DOHH2 (cell line): ENCODE measurements around the gene TSPAN14.

ENCODE experiments used
- EZH2phosphoT487 ChIP-seq: fragments of 200-600 bp; sonication (generic); IDR thresholded peaks from 2 replicates; pipeline ENCODE4 v1.6.1; 2017; ENCODE audit warnings: borderline replicate concordance, mild to moderate bottlenecking, antibody characterized with exemption, low read length, moderate library complexity, mixed read lengths
- TF ChIP-seq, protein P1 (sequence below): fragments of 200-600 bp; sonication (generic); IDR thresholded peaks from one replicate; pipeline ENCODE4 v1.5.1; 2014; ENCODE audit warnings: antibody characterized with exemption, mild to moderate bottlenecking, low read depth, low read length; ENCODE audit not compliant: poor library complexity, severe bottlenecking

DNA sequence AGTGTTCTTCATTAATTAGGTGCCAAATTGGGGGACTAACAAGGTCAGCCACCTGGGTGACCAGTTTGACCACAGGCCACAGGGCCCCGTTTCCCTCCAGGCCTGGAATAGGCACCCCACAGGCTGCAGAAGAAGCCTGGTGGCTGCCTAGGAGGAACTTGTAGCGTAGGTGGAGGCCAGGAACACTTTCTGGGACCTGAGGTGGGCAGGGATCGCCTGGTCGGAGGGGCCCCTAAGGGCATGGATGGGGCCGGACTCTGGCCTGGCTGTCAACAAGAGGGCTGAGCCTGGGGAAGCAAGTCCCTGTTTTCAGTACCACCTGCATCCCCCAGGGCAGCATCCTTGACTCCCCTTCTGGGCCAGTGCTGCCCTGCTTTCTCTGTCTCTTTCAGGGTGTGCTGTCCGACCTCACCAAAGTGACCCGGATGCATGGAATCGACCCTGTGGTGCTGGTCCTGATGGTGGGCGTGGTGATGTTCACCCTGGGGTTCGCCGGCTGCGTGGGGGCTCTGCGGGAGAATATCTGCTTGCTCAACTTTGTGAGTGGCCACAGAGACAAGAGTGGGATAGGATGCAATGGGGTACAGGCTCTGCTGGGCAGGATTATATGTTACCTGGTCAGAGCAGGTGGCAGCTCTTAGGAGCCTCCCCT is 52.9 kb downstream of the TSPAN14 start:
- TF ChIP-seq, protein P1, sequence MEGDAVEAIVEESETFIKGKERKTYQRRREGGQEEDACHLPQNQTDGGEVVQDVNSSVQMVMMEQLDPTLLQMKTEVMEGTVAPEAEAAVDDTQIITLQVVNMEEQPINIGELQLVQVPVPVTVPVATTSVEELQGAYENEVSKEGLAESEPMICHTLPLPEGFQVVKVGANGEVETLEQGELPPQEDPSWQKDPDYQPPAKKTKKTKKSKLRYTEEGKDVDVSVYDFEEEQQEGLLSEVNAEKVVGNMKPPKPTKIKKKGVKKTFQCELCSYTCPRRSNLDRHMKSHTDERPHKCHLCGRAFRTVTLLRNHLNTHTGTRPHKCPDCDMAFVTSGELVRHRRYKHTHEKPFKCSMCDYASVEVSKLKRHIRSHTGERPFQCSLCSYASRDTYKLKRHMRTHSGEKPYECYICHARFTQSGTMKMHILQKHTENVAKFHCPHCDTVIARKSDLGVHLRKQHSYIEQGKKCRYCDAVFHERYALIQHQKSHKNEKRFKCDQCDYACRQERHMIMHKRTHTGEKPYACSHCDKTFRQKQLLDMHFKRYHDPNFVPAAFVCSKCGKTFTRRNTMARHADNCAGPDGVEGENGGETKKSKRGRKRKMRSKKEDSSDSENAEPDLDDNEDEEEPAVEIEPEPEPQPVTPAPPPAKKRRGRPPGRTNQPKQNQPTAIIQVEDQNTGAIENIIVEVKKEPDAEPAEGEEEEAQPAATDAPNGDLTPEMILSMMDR: no peak
- TF ChIP-seq EZH2phosphoT487: no peak
